Measurements from ENCODE around the gene ESYT2.

ESYT2 gene

DNA sequence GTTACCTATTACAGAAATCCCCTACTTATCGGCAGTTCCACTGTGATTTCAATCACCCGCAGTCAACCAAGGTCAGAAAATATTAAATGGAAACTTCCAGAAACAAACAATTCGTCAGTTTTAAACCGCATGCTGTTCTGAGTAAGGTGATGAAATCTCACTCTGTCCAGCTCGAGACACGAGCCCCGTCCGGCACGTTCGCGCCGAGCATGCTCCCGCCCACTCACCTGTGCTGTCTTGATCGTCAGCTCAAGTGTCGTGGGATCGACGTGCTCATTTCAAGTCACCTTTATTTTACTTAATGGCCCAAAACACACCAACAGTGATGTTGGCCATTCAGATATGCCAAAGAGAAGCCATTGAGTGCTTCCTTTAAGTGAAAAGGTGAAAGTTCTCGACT, 21.2 kb downstream of the ESYT2 start:
- no peak for DNase-seq (ENCODE audit: extremely low spot score, insufficient read length, low read depth)
- no peak for FAIRE-seq

DNA sequence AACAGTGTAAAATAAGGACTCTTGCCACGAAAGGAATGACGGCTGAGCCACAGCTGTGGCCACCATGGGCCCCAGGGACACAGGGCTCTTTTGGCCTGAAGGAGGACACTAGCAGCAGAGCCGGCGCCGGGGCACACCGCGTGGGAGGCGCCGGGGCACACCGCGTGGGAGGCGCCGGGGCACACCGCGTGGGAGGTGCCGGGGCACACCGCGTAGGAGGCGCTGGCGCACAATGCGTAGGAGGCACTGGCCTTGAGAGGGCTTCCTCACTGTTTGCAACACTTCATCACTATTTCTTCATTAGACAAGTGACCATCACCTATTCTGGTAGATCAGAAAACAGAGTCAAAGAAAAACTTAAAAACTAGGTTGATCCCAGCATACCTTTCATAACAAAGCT, 23.4 kb downstream of the ESYT2 start:
- no peak for FAIRE-seq

DNA sequence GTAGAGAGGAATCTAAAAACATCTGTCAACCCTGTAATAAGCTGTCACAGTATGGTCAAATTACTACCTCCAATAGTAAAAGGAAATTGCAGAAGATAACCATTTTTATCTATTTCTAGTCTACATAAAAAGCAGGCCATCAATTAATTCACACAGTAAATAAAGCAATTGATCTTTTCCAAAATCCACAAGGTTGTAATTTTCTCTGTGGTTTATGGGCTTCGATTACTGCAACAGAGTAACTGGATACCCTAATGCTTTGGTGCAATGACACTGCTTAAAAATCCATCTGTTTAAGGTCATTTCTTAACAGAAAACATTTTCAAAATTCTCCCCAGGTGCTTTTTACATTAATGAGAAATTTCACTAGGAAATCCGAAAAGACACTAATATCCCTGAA, 23.9 kb downstream of the ESYT2 start:
- DNase-seq (ENCODE audit: extremely low spot score, insufficient read length, low read depth) (no peak), FAIRE-seq (no peak)

More for the DNA sequence above, 23.4 kb downstream of the ESYT2 start:
- DNase-seq (ENCODE audit: extremely low spot score, insufficient read length, low read depth), result no peak

DNA sequence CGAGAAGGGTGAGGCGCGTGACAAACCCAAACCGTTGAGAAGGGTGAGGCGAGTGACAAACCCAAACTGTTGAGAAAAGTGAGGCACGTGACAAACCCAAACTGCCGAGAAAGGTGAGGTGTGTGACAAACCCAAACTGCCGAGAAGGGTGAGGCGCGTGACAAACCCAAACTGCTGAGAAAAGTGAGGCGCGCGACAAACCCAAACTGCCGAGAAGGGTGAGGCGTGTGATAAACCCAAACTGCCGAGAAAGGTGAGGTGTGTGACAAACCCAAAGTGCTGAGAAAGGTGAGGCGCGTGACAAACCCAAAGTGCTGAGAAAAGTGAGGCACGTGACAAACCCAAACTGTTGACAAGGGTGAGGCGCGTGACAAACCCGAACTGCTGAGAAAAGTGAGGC, 25.0 kb downstream of the ESYT2 start:
- DNase-seq (ENCODE audit: extremely low spot score, insufficient read length, low read depth), result no peak
- FAIRE-seq, result no peak

DNA sequence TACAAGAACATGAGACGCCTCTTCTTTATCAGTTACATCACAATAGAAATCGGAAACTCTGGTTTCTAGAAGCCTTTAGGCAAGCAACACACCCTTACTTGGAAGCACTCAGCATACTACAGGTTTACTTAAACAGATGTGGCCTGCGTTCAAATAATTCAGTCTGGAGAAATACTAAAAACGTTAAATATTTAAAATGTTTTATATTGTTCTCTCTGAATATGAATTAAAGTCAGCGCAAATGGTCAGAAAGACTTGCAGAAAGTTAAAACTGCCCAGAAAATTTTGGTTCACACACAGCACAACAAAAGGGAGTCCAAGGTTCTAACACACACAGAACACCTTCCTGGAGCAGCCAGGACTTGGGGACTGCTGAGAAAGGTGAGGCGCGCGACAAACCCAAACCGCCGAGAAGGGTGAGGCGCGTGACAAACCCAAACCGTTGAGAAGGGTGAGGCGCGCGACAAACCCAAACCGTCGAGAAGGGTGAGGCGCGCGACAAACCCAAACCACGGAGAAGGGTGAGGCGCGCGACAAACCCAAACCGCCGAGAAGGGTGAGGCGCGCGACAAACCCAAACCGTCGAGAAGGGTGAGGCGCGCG, 25.8 kb downstream of the ESYT2 start:
- FAIRE-seq, result no peak
- no peak for DNase-seq (ENCODE audit: extremely low spot score, insufficient read length, low read depth)

DNA sequence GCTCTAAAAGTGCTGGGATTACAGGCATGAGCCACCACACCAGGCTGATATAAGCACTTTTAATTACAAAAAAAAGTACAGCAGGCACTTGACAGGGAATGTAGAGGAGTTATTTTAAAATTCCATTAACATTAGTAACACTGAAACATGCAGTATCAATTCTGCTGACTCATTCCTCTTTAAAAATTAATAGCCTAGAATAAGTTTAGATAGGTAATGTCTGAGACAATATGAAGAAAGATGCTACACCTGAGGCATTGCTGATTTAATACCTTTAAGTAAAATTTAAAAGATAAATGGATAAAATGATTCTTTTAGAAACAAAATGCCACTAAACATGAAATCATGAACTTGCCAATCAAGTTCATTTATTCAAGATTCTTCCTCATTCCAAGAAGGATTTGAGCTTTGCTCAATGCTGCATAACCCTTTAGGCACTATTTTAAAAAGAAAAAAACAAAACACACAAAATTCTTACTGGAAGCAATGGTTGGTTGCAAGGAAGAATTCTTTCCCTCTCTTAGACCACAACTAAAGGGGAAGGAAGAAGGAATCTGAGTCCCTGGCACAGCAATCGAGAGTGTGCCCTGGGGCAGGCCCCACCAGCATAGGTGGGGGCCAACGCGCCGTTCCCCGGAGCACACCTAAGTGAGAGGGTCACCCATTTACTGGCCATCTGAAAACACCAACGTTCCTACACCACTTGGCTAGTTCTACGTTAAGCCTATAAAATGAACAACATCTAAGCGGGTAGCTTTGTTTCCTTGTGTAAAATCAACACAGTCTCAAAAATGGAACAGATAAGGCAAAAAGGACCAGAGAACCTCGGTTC, 26.6 kb downstream of the ESYT2 start:
- FAIRE-seq, result no peak
- no peak for DNase-seq (ENCODE audit: extremely low spot score, insufficient read length, low read depth)

DNA sequence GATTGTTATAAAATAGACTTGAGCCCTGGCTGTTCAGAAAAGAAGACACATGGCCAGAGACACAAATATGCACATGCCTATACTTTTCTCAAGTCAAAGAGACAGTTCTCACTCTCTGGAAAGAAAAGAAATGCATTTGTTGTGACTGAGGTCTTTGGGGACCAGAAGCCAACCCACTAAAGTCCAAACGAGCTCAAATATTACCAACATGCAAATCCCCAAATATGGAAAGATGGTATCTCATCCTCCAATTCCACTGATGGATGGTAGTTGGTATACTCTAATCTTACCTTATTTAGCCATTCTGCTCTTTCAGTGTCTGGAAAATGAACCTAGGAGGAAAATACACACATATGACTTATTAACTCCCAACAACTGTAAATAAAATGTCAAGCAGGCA, 30.6 kb downstream of the ESYT2 start:
- FAIRE-seq, result no peak
- no peak for DNase-seq (ENCODE audit: extremely low spot score, insufficient read length, low read depth)

DNA sequence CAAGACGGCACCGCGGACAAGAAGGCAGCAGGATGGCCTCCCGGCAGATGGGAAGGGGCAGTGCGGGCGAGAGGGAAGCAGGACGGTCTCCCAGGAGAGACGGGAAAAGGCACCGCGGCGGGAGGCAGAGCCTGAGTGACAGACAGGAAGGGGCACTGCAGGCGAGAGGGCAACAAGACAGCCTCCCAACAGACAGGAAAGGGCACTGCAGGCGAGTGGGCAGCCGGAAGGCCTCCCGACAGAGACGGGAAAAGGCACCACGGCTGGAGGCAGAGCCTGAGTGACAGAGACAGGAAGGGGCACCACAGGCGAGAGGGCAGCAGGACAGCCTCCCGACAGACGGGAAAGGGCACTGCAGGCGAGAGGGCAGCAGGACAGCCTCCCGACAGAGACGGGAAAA, 32.6 kb downstream of the ESYT2 start:
- FAIRE-seq, result no peak
- DNase-seq (ENCODE audit: extremely low spot score, insufficient read length, low read depth), result no peak

DNA sequence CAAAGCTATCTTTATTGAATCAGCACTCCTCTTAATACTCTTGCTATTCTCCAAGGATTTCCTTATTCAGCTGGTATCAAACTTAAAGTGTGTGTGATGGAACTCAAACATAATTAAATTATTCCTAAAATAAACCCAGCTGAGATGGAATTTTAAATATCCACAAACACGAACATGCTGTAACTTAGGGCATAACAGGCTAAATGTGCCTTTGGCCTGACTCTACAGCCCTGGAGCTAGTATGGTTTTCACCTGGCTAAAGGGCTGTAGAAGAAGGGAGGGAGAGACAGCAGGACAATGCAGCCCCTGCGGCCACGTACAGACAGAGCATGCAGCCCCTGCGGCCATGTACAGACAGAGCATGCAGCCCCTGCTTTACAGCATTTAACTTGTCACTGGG, 34.0 kb downstream of the ESYT2 start:
- FAIRE-seq, result no peak
- no peak for DNase-seq (ENCODE audit: extremely low spot score, insufficient read length, low read depth)

DNA sequence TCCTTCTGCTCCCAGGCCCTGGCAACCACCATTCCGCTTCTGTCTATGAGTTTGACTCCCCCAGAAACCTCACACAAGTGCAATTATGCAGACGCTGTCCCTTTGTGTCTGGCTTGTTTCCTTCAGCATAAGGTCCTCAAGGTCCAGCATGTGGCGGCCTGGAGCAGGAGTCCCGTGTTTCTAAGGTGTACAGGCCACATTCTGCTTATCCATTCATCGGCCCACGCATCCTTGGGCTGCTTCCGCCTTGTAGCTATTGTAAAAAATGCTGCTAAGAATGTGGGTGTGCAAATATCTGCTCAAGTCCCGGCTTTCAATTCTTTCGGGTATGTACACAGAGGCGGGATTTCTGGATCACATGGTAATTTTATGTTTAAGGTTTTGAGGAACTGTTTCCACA, 38.2 kb downstream of the ESYT2 start:
- FAIRE-seq (no peak), DNase-seq (ENCODE audit: extremely low spot score, insufficient read length, low read depth) (no peak)

DNA sequence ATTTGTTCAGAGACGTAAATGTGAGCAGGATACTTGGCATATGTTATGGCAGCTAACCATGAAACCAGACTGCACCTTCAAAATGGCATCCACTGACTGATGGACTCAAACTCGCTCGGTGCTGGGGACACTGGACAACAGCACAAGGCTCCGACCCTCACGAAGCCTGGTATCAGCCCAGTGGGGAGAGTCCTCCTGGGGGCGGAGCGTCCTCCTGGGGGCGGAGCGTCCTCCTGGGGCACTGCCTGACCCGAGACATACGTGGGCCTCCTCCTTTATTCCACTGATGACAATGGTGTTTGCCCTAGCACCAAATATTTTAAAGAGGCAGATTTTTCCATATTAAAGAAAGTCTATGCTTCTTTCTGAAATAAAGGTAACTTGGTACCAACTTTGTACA, 39.5 kb downstream of the ESYT2 start:
- no peak for FAIRE-seq
- no peak for DNase-seq (ENCODE audit: extremely low spot score, insufficient read length, low read depth)

DNA sequence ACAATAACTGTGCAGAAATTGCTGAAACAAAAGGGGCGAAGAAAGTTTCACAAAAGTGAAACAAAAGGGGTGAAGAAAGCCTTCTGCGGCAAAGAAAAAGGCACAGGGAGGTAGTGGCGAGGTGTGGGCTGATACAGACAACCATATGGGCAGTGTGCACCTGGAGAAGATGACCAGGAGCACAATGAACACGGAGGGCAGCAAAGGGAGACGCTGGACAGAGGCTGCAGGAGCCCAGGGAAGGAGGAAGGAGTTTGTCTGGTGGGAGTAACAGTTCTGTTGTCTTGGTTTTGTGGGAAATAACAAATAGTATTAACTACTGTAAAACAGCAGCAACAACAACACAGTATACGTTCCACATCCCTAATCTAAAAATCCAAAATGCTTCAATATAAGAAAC, 42.4 kb downstream of the ESYT2 start:
- FAIRE-seq (no peak), DNase-seq (ENCODE audit: extremely low spot score, insufficient read length, low read depth) (no peak)

DNA sequence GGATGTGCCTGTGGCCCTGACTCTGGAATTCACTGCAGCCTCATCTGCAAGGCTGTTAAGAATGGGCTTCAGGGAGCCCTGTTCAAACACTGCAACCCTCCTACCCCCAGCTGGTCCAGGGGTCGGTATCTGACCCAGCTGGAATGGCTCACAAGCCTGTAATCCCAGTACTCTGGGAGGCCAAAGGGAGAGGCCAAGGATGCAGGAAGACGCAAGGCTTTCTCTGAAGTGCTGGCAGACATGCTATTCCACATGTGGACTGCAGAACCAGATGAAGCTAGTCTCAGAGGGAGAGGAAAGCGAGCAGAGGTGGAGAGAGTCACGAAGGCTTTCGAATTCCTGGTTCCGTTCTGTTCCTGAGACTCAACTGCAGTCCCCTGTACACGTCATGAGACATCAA, 45.0 kb downstream of the ESYT2 start:
- DNase-seq (ENCODE audit: extremely low spot score, insufficient read length, low read depth) (no peak), FAIRE-seq (no peak)

DNA sequence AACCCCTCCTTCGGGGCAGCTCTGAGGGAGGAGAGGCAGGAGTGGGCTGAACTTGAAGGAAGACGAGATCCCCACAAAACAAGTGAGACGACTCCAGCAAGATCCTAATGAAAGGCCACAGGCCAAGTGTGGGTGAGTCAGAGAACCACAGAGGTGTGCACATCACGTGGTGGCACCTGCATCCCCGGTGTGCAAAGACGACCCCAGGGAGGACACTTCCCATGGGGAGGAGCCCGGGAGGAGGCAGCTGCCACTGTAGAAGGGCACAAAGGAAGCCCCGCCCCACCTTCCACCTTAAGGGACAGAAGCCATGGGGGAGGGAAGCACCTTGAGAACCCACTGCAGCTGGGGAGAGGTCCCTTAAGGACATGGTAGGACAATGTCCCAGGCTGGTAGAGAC, 45.7 kb downstream of the ESYT2 start:
- no peak for FAIRE-seq
- DNase-seq (ENCODE audit: extremely low spot score, insufficient read length, low read depth), result no peak

DNA sequence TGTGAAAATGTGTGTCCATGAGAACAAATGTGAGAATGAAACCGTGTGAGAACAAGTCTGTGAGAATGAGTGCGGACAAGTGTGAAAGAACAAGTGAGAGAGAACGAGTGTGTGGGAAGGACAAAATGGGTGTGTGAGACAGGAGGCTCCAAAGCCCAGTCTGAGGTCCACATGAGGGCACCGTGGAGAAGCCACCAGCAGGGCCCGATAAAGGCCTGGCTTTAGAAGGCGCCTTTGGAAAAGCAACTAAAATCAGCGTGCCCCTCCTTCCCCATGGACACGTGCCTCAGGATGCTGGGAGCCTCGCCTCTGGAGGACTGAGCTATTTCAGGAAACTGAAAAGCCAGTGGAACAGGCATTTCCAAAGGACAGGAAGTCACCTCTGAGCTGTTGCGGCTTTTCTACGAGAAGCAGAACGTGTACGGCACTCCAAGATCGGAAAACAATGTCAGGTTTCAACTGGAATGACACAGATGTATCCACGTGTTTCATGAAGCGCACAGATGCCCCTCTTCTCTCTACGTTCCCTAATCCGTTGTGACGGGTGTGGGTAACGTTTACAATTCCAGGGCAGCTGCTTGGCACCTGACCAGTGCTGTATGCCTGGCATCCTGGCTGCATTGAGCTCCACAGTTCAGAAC, 46.4 kb downstream of the ESYT2 start:
- DNase-seq (ENCODE audit: extremely low spot score, insufficient read length, low read depth) (no peak), FAIRE-seq (no peak)

DNA sequence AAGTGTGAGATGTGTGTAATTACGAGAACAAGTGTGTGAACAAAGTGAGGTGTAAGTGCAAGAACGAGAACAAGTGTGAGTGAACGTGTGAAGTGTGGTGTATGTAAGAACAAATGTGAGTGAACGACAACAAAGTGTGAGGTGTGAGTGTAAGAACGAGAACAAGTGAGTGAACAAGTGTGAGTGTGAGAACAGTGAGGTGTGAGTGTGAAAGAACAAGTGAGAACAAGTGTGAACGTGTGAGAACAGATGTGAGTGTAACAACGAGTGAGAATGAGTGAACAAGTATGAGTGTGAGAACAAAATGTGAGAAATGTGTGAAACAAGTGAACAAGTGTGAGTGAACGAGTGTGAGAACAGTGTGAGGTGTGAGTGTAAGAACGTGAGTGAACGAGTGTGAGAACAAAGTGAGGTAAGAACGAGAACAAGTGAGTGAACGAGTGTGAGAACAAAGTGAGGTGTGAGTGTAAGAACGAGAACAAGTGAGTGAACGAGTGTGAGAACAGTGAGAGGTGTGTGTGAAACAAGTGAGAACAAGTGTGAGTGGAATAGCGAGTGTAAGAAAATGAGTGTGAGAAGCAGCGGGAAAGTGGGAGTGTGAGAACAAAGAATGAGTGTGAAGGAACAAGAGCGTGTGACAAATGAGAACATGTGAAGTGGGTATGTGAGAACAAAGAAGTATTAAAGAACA, 47.2 kb downstream of the ESYT2 start:
- FAIRE-seq (no peak), DNase-seq (ENCODE audit: extremely low spot score, insufficient read length, low read depth) (no peak)

DNA sequence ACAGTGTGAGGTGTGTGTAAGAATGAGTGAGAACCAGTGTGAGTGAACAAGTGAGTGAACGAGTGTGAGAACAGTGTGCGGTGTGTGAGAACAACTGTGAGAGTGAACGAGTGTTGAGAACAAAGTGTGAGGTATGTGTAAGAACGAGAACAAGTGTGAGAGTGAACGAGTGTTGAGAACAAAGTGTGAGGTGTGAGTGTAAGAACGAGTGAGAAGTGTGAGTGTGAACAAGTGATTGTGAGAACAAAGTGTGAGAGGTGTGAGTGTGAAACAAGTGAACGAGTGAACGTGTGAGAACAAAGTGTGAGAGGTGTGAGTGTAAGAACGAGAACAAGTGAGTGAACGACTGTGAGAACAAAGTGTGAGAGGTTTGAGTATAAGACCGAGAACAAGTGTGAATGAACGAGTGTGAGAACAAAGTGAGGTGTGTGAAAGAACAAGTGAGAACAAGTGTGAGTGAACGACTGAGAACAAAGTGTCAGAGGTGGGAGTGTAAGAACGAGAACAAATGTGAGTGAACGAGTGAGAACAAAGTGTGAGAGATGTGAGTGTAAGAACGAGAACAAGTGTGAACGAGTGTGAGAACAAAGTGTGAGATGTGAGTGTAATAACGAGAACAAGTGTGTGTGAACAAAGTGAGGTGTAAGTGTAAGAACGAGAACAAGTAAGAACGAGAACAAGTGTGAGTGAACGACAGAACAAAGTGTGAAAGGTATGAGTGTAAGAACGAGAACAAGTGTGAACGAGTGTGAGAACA, 47.9 kb downstream of the ESYT2 start:
- FAIRE-seq, result no peak

DNA sequence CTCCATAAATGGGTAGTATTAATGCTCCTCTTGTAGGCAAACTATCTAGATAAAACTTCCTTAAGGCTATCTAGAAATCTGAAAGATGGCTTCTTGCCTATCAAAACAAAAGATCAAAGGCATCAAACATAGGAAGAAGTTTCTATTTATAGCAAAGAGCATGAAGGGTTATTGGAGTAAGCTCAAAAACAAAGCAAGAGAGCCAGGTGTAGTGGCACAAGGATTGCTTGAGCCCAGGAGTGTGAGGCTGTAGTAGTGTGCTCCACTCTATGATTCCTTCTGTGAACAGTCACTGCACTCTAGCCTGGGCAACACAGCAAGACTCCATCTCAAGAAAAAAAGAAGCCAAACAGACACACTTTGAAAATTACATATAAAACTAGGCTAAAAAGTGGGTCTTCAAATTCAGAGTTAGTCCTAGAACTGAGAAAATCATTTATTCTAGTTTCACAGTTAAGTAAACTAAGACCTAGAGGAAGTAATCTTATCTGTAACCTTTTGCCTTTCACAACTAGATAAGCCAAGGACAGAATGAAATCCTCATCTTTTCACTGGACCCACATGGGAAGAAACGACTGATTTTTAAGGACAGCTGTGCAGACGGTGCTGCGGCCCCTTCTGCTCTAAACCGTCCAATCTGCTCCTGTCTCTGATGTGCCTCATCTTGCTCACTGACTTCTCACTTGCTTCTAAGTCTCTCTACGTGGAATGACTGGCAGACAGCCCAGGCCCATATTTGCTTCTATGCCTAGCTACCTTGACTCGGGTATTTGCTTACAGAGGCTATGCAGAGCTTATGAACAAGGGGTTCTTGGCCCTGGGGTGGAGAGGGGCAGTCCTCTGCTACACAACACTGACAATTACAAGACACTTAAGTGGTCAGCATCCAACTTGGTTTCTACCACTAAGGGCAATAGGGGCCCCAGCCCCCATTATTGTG, 50.0 kb downstream of the ESYT2 start:
- FAIRE-seq (no peak), DNase-seq (ENCODE audit: extremely low spot score, insufficient read length, low read depth) (no peak)

More for the DNA sequence above, 47.9 kb downstream of the ESYT2 start:
- no peak for DNase-seq (ENCODE audit: extremely low spot score, insufficient read length, low read depth)

DNA sequence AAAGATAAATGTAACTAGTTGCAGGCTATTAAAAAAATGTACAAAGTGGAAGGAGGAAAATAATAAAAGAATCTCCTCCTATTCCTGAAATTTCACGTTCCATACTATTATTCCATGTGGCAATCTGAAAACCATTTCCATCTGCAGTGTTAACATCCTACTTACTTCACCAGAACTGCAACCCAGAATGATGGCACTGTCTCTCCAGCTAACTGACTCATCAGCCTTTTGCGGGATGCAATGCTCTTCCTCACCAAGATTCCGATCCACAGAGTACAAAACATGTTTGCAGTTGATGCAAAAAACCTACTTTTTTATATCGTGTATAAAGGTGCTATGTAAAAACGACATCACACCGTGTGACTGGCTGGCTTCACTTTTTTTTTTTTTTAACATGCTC, 50.8 kb downstream of the ESYT2 start:
- DNase-seq (ENCODE audit: extremely low spot score, insufficient read length, low read depth) (no peak), FAIRE-seq (no peak)
